ENCODE data around the gene PYGB.

The PYGB gene

DNA sequence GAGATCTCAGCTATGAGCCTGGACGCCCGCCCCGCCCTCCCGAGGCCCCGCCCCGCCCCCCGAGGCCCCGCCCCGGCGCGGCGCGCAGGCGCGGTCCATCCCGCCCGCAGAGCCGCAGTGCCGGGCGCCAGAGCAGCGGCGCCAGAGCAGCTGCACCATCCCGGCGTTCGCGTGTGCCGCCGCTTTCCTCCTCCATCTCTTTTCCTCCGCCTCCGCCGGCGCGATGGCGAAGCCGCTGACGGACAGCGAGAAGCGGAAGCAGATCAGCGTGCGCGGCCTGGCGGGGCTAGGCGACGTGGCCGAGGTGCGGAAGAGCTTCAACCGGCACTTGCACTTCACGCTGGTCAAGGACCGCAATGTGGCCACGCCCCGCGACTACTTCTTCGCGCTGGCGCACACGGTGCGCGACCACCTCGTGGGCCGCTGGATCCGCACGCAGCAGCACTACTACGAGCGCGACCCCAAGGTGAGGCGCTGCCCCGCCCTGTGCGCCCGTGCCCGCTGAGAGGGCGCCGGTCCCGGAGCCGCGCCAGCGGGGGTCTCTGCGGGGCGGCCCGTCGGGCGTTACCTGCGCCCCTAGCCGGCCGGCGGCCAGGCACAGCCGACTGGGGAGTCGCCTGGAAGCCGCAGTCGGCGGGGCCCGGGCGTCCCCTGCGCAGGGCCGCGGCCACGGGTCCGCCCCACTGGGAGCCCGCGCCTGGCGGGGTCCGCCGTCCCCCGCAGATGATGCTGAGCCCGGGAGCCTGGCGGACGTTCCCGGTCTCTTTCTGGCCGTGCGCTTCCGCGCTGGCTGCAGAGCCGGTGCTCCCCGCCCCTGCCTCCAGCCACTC is at the start of gene PYGB:
TSS of gene PYGB (plus strand) at position 130 of the 830 bp plus-strand sequence. CDS start at position 224, 94 bp downstream.
- no peak for FAIRE-seq

DNA sequence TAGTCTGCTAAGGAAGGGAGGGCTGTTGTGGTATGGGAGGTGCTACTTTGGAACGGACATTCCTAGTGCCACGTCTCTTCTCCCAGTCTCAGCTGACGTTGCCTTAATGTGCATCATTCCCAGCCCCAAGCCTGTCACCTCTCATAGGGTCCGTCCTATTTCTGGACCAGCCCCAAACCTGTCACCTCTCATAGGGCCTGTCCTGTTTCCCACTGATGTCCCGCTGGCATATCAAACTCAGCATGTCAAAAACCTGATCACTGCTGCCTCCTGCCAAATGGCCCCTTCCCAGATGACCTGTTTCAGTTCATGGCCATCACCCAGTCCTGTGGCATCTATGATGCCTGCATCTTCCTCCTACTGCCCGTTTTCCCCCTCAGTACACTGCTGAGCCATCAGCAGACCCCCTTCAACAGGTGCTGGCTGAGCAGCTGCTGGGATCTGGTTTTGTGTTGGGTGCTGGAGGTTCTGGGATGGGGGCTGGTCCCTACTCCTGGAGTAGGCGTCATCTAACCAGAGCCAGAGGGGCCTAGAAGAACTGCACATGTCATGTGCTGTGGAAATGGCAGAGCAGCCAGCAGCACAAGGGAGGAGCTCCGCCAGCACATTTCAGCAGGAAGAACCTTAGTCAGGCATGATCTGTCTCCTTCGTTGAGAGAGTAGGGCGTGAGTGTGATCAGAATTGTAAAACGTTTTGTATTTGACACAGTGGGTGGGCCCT is 49.1 kb upstream of the PYGB start:
- no peak for FAIRE-seq

DNA sequence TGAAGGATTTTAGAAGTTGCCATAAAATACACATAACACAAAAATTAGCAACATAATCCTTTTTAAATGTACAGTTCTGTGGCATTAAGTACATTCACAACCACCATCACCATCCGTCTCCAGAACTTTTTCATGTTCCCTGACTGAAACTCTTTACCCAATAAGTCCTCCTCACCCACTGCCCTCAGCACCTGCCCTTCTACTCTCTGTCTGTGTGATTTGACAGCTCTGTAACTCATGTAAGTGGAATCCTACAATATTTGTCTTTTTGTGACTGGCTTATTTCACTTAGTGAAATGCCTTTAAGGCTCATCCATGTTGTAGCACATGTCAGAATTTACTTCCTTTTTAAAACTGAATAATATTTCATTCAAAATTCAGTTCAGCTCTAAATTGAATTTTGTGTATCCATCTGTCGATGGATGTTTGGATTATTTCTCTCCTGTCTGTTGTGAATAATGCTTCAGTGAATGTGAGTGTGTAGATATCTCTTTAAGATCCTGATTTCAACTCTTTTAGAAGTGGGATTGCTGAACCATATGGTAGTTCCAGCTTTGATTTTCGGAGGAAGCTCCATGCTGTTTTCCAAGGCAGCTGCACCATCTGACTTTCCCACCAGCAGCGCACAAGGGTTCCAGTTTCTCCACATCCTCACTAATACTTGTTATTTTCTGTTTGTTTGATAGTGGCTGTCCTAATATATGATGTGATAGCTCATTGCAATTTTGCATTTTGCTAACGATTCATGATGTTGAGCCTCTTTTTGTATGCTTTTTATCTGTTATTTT is 48.2 kb upstream of the PYGB start:
- FAIRE-seq, result no peak

DNA sequence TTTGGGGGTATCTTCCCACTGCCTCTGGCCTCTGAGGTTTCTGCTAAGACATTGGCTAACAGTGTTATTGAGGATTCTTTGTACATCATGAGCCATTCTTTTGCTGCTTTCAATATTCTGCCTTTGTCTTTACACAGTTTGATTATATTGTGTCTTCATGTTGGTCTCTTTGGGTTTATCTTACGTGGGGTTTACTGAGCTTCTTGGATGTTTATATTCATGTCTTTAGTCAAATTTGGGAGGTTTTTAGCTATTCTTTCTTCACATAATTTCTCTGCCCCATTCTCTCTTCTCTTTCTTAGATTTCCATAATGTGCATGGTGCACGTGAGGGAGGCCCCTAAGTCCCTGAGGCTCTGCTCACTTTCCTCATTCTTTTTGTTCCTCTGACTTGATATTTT is 44.8 kb upstream of the PYGB start:
- no peak for FAIRE-seq

DNA sequence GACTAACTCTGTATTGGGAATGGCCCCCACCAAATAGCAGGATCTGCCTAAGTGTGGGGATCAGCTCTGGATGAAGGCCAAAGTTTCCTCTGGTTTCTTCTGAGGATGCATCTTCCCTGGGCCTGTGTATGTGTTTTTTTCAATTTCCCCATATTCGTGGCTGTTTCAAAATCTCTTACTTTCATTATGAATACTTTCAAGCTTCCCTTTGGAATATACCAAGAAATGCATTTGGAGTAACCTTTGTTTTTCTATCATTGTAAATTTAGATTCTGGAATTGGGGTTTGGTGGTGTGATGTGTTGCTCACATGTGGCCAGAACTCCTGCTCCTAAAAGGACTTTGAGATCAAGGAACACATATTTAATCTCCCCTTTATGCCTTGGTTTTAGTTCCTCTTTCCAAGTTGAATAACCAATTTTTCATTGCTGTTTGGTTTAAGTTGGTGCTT is 44.0 kb upstream of the PYGB start:
- no peak for FAIRE-seq

DNA sequence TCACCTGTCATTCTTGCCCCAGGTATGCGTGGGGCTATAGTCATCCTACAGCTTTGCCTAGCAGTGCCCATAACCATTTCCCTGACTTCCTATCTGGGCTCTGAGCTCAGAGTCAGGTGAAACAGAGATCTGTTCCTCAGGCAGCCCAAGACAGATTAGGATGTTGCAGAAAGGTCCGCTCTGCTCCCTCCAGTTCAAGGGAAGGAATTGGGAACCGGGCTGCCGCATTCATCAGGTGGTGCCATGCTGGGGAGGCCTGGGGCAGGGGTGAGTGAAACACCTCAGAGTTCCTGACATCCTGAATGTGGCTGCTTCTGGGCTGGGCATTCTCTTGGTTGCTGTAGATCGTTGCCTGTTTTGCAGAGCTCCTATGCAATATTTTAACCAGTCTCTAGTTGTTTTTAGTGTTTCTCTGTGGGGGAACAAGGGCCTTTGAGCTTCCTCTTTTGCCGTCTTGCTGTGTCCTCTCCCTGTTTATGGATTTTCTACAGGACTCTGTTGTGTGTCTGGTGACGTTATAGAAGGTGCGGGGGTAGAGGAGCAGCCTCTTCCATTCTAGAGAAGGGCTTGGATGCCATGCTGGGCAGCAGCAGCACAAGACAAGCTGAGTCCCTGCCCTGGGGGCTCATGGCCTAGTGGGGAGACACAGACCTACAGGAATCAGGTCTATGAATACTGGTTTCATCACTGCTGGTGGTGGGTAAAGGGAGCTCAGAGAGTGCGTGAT is 43.2 kb upstream of the PYGB start:
- FAIRE-seq, result no peak

DNA sequence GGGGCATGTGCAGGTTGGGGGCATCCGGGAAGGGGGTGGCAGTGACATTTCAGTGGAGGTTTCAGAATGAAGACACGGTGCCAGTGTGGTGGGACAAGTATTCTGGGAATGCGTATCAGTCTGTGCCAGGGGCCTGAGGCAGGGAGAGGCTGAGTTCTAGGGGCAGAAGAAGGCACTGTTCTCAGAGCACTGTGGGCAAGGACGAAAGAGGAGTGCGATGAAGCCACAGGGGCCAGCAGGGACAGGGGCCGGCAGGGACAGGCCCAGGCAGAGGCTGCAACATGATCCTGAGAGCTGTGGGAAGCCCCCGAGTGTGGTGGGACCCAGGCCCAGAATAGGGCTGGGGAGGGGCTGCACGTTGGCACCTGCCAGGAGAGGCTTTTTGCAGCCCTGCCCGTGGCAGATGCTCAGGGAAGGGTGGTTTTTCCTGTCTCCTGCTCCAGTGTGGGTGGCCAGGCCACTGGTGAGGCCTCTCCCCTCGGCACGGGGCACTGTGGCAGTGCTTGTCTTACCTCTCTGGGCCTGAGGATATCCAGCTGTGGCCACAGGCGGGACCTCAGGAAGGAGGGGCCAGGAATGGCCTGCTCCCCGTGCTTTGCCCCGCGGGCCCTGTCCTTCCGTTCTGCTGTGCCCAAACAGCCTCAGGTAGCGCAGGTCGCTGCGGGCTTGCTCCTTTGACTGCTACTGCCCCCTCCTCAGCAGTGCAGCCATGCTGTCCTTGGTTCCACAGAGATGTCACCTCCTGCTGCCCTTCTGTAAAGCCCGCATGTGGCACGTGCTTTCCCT is 42.4 kb upstream of the PYGB start:
- FAIRE-seq, result no peak

DNA sequence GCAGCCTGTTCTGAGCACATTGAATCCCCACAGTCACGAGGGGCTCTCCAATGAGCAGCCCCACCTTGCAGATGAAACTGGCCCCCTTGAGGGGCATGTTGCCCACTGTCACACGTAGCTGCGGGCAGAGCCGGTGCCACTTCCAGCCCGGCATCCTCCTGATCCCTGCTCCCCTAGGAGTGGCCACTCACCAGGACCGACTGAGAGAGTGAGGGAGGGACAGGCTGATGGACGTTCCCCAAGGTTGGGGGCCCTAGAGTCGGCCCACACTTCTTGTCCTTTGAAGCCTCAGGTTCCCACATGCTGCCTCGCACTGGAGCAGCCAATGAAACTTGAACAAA is 41.9 kb upstream of the PYGB start:
- no peak for FAIRE-seq

DNA sequence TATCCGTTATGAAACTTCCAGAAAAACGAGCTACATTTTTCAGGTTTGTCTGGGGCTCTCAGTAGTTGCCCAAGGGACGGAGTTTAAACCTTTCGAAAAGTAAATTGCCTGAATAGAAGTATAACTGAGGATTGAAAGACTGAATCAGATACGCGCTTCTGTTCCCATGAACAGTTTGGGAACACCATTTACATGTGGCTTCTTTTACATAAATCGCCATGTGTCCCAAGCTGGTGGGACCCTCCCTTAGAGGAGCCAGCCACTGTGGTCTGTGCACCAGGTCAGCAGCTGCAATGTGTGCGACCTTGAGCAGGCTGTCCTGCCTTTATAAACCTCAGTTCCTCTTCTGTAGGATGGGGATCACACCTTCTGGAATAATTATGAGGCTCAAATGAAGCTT is 41.3 kb upstream of the PYGB start:
- FAIRE-seq, result no peak

DNA sequence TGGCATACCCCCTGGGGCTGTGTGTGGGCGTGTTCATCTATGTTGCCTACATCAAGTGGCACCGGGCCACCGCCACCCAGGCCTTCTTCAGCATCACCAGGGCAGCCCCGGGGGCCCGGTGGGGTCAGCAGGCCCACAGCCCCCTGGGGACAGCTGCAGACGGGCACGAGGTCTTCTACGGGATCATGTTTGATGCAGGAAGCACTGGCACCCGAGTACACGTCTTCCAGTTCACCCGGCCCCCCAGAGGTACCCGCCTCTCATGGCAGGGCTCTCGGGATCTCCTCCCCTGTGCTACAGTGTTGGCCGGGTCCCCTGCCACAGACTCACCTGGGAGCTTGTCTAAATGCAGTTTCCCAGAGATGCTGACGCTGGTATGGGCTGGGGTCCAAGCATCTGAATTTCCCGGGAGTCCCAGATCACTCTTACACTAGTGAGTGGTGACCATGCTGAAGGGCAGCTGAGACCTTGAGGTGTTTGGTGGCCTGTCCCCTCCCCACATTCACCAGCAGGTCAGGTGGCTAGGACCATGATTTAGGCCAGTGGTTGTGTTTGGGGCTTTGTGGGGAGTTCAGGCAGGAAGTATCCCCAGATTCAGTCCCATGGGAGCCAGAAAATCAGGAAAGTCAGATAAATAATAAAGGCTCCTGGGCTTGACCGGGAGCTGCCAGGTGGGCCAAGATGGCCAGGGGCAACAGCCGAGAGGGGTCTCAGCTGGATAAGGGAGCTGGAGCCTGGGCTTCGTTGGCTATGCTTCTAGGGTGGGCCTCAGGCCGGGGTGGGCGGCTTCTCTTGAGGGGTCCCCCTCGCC is 40.5 kb upstream of the PYGB start:
- no peak for FAIRE-seq

DNA sequence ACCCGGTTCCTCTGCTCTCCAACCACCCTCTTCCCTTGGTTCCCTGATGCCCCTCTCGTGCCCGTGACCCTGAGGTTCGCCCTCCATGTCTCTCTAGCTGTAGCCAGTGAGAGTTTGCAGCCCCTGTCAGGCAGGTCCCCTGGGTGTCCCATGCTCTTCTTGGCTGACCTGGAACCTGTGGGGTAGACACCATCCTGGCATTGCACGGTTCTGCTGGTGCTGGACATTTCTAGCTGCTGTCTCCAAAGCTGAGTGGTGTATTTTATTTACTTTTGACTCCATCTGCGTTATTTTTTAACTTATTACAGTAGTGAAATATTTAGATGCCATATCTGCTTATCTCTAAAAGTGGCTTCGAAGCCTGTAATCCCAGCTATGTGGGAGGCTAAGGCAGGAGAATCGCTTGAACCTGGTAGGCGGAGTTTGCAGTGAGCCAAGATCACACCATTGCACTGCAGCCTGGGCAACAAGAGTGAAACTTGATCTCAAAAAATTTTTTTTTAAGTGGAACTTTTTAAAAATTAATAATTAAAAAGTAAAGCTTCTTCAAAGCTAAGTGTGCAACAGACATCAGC is 39.8 kb upstream of the PYGB start:
- FAIRE-seq, result no peak

DNA sequence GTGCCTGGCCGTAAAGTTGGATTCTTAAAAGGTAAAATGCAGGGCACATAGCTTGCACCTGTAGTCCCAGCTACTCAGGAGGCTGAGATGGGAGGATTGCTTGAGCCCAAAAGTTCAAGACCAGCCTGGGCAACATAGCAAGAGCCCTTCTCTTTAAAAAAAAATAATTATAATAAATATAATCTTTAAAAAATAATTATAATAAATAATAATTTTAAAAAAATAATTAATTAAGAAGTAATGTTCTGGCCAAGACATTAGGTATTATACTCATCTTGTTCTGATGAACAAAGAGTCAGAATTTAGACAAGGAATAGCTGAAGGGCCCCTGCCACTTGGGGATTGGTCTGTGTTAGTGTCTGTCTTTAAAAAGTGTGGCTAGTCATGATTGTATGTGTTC is 38.5 kb upstream of the PYGB start:
- FAIRE-seq, result no peak

DNA sequence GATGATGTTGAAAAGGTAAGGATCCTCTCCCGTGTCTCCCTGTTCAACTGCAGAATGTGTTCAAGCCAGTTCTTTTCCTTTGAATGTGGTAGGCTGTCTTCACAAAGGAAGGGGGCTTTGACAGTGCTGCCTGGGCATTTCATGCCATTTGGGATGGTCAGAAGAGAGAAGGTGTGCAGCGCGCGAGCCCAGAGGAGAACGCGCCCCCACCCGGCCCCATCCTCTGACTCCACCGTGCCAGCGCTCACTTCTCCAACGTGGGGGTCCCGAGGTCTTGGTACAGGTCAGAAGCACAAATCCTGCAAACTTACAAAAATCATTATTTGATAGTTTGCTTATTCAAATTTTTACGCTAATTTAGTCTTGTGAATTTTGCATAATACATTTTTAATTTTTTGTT is 38.0 kb upstream of the PYGB start:
- no peak for FAIRE-seq

DNA sequence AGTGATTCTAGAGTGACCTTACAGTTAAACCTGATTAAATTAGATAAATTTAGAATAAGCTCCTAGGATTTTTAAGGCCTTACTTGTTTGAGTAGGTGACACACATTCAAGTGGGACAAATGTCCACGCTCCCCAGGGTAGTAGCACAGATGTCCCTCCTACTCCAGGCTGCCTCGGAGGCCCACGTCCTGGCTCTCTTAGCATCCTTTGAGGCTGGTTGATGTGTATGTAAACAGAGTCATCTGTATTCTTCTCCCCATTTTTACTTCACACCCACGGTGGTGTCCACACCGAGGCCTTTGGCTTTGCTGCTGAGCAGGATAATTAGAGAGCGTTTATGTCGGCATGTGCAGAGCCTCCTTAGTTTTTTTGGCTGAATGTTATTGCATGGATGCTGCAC is 36.6 kb upstream of the PYGB start:
- no peak for FAIRE-seq

DNA sequence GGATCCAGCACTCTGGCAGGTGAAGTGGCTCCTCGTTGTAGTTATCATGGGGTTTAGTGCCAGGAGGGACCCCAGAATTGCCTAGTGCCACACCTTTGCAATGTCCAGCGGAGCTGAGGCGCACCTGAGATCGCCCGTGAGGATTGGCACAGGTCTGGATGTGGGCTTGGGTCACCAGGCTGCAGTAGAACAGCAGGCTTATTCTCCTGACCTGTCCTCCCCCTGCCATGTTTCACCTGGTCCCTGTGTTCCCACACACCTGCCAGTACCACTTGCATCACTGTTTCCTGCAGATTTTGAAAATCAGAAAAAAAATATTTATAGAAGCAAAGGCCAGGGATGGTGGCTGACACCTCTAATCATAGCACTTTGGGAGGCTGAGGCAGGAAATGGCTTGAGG is 35.6 kb upstream of the PYGB start:
- FAIRE-seq, result no peak

DNA sequence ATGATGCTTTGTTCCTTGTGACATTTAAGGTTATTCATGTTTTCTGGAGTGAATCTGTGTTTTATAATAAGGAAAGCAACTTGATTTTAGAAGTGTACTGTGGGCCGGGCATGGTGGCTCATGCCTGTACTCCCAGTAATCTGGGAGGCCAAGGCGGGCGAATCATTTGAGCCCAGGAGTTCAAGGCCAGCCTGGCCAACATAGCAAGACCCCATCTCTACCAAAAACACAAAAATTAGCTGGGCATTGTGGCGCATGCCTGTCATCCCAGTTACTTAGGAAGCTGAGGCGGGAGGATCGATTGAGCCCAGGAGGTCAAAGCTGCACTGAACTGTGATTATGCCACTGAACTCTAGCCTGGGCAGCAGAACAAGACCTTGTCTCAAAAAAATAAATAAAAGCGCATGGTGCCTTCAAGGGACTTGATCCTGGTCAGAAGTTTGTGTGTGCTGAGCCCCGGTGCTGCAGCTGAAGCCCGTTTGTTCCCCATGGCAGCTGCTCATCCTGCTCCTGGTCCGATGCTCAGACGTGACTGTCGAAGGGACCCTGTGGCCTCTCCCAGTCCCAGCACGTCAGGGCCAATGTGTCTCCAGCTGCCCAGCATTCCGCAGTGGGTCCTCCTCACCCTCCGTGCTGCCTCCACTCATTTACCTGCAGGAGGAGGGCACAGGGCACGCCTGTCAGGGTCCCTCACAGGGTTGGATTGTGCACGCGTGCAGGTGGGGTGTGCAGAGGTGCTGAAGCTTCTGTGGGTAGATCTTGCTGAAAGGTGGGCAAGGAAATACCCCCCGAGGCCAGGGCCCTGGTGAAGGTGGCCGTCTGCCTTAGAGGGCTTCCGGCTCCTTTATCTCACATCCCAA is 34.1 kb upstream of the PYGB start:
- FAIRE-seq, result no peak

DNA sequence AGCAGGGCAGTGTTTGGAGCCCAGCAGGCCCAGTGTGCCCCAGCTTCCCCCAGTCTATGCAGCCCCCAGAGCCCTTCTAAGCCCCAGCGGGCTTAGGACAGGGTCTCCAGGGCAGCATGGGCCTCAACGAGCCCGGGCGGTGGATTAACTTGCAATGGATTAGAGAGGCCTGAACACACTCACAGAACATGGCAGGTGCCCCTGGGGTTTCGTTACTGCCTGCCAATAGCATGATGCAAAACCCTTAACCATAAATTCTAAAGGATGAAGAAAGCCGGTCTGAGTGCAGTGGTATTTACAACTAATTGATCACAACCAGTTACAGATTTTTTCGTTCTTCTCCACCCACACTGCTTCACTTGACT is 33.5 kb upstream of the PYGB start:
- FAIRE-seq, result no peak

DNA sequence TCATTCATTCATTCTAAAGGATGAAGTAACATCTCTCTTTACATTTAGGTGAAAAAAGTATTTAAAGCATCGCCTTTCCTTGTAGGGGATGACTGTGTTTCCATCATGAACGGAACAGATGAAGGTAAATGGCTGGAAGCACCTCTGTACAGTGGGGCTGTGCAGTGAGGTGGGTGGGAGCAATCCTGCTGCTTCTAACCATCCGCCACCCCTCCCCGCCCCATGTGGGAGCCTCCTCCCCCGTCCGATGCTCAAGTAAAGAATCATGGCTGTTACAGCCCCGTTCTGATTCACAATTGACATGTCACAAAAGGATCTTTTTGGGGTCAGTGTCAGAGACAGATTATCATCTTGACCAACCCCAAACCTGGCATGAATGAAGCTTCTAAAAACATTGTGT is 33.1 kb upstream of the PYGB start:
- no peak for FAIRE-seq

DNA sequence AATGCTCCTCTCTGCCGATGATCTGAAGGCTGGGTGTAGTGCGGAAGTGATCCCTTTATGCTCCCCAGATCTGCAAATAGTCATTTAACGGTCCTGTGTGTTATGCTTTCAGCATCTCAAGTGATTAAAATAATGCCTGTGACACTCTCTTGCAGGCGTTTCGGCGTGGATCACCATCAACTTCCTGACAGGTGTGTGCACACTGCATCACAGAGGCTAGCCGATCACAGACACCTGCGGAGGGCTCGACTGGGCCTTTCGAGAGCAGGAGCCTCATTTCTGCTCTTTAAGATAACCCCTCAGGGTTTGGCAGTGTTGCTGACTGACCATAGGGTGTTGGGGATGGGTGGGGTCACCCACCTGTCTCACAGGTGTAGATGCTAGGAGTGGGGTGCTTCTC is 32.4 kb upstream of the PYGB start:
- FAIRE-seq, result no peak
